ENCODE measurements around the gene RNF43. TPM values are rescaled to one million over a fixed set of nuclear protein-coding genes. Genes with fewer than 3 reads are reported as not detected.

RNF43 gene
- polyA plus RNA-seq, 1 donor (not counting 4 experiments of a cell fraction or from before 2014, with no cell fraction given), result 15.0 TPM

DNA sequence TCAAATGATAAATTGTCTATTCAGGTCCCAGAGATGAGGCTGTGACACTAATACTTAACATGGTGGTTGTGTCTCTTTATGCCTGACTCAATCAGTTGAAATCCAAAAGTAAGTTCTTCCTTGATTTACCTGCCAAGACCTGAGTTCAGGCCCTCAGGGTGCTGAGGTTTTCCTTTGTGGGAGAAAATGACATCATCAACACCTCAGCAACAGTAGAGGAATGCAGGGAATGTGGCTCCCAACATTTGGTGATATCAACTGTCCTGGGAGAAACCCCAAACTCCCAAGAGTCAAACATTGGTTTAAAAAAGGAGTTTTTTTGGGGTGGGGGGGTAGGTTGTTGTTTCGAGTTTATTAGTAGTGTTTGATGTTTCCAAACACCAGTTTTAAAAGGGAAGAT lies 14.7 kb downstream of the RNF43 start:
- H3K4me1 ChIP-seq (ENCODE audit: control insufficient read depth, extremely low read depth, insufficient read depth, low read length), result peaks cover 66% of the 10 kb centered on the region
- no peaks in the 10 kb centered on the region for H4K20me1 ChIP-seq (ENCODE audit: control insufficient read depth, extremely low read depth, insufficient read depth, low read length)
- no peak overlapping the region for H2AFZ ChIP-seq (ENCODE audit: control insufficient read depth, low read length)
- DNase-seq (ENCODE audit: low read depth, low spot score), result peak; percentile 98
- FAIRE-seq, result peak; percentile 96
- H3K27ac ChIP-seq (ENCODE audit: control insufficient read depth, insufficient read depth, low read length), result peak overlapping the region; percentile 95
- H3K79me2 ChIP-seq (ENCODE audit: control insufficient read depth, insufficient read depth, low read length), result peaks cover 54% of the 10 kb centered on the region
- H3K9me1 ChIP-seq (ENCODE audit: control insufficient read depth, extremely low read depth, insufficient read depth, low read length), result no peaks in the 10 kb centered on the region
- H3K4me3 ChIP-seq (ENCODE audit: control insufficient read depth in 2 of 3, extremely low read depth in 1 of 3, insufficient read depth in 2 of 3, low read depth in 1 of 3, low read length in 3 of 3), result peak overlapping the region in 2 of 3 experiments; percentile 57 to 58
- peak overlapping the region; percentile 84 for H3K4me2 ChIP-seq (ENCODE audit: control insufficient read depth, extremely low read depth, insufficient read depth, low read depth, low read length)
- no peaks in the 10 kb centered on the region for H3K9me3 ChIP-seq (ENCODE audit: control insufficient read depth, low read depth, low read length)
- H3K36me3 ChIP-seq (ENCODE audit: control insufficient read depth in 2 of 2, extremely low read depth in 1 of 2, insufficient read depth in 2 of 2, low read length in 2 of 2), result peaks cover 0 to 4% of the 10 kb centered on the region in 2 experiments
- peak overlapping the region; percentile 76 for H3K9ac ChIP-seq (ENCODE audit: control insufficient read depth, extremely low read depth, insufficient read depth, low read length)
- dilution Hi-C loops (cut with MboI; ENCODE audit: extremely low pct_ligation_motif_present, low sequenced_read_pairs), result no loop called here
- H3K27me3 ChIP-seq (ENCODE audit: control insufficient read depth, extremely low read depth, insufficient read depth, low read length), result no peaks in the 10 kb centered on the region
- no peak for TF ChIP-seq EZH2 (IDR thresholded peaks at IDR 0.05; ENCODE audit: low read length)
- TF ChIP-seq, protein P1, sequence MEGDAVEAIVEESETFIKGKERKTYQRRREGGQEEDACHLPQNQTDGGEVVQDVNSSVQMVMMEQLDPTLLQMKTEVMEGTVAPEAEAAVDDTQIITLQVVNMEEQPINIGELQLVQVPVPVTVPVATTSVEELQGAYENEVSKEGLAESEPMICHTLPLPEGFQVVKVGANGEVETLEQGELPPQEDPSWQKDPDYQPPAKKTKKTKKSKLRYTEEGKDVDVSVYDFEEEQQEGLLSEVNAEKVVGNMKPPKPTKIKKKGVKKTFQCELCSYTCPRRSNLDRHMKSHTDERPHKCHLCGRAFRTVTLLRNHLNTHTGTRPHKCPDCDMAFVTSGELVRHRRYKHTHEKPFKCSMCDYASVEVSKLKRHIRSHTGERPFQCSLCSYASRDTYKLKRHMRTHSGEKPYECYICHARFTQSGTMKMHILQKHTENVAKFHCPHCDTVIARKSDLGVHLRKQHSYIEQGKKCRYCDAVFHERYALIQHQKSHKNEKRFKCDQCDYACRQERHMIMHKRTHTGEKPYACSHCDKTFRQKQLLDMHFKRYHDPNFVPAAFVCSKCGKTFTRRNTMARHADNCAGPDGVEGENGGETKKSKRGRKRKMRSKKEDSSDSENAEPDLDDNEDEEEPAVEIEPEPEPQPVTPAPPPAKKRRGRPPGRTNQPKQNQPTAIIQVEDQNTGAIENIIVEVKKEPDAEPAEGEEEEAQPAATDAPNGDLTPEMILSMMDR (optimal IDR thresholded peaks at IDR 0.05 in 1 of 3, IDR thresholded peaks at IDR 0.05 in 1 of 3, conservative IDR thresholded peaks at IDR 0.05 in 1 of 3; ENCODE audit: extremely low read depth in 1 of 3, insufficient read depth in 2 of 3, low read length in 3 of 3), result no peak

DNA sequence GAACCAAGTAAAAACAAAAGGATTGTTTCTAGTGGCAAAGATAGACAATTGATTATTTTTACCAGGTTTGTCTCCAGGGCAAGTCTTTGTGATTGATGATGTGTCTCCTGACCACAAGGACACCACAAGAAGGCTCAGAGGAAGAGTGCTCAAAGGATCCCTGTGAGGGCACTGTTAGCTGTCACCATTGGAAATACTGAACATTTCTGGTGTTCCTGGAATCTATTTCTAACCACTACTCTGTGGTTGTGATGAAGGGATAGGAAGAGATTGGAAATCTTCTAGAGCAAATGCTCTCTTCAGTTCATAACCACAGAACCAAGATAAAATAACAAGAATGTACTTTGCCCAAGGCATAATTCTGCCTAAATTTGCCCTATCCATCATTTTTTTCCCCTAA lies 15.3 kb downstream of the RNF43 start:
- FAIRE-seq (peak; percentile 84), DNase-seq (ENCODE audit: low read depth, low spot score) (no peak)
- H3K4me2 ChIP-seq (ENCODE audit: control insufficient read depth, extremely low read depth, insufficient read depth, low read depth, low read length), result peak overlapping the region; percentile 84
- H3K27ac ChIP-seq (ENCODE audit: control insufficient read depth, insufficient read depth, low read length), result peak overlapping the region; percentile 95
- TF ChIP-seq, protein P1 (optimal IDR thresholded peaks at IDR 0.05 in 1 of 3, IDR thresholded peaks at IDR 0.05 in 1 of 3, conservative IDR thresholded peaks at IDR 0.05 in 1 of 3; ENCODE audit: extremely low read depth in 1 of 3, insufficient read depth in 2 of 3, low read length in 3 of 3), result no peak
- TF ChIP-seq EZH2 (IDR thresholded peaks at IDR 0.05; ENCODE audit: low read length), result no peak
- H3K9me1 ChIP-seq (ENCODE audit: control insufficient read depth, extremely low read depth, insufficient read depth, low read length), result no peaks in the 10 kb centered on the region
- peak overlapping the region; percentile 26 for H3K9ac ChIP-seq (ENCODE audit: control insufficient read depth, extremely low read depth, insufficient read depth, low read length)
- peaks cover 0 to 6% of the 10 kb centered on the region in 2 experiments for H3K36me3 ChIP-seq (ENCODE audit: control insufficient read depth in 2 of 2, extremely low read depth in 1 of 2, insufficient read depth in 2 of 2, low read length in 2 of 2)
- H3K4me1 ChIP-seq (ENCODE audit: control insufficient read depth, extremely low read depth, insufficient read depth, low read length), result peaks cover 66% of the 10 kb centered on the region
- H3K4me3 ChIP-seq (ENCODE audit: control insufficient read depth in 2 of 3, extremely low read depth in 1 of 3, insufficient read depth in 2 of 3, low read depth in 1 of 3, low read length in 3 of 3), result peak overlapping the region in 2 of 3 experiments; percentile 3 to 28
- H3K79me2 ChIP-seq (ENCODE audit: control insufficient read depth, insufficient read depth, low read length), result peaks cover 51% of the 10 kb centered on the region
- H3K9me3 ChIP-seq (ENCODE audit: control insufficient read depth, low read depth, low read length), result no peaks in the 10 kb centered on the region
- H2AFZ ChIP-seq (ENCODE audit: control insufficient read depth, low read length), result no peak overlapping the region
- no peaks in the 10 kb centered on the region for H4K20me1 ChIP-seq (ENCODE audit: control insufficient read depth, extremely low read depth, insufficient read depth, low read length)
- dilution Hi-C loops (cut with MboI; ENCODE audit: extremely low pct_ligation_motif_present, low sequenced_read_pairs), result no loop called here
- no peaks in the 10 kb centered on the region for H3K27me3 ChIP-seq (ENCODE audit: control insufficient read depth, extremely low read depth, insufficient read depth, low read length)
